Hindlimb muscle (tissue), 1 donor: Measurements from ENCODE around the gene TAPBP. TPM values are rescaled to one million over a fixed set of nuclear protein-coding genes. Genes with fewer than 3 reads are reported as not detected.
"Not testable (repeated sequence)": the region's sequence is repeated elsewhere in the genome, so short reads cannot be mapped to it uniquely, and the experiment has no call there.

Experiments
- DNase-seq: peaks from one replicate; pipeline ENCODE4 v3.0.0-alpha.2; 2013
- polyA plus RNA-seq: library from polyadenylated mRNA; unstranded; fragments of 120-200 nt; gene quantifications from one replicate; pipeline ENCODE4 v1.2.1, GENCODE V29; 2013; ENCODE audit not compliant: insufficient read length

TAPBP gene
- polyA plus RNA-seq, 1 donor = 24.6 TPM

GRCh38 chr6:33275795-33276580, 37.9 kb downstream of the TAPBP start:
- not testable (repeated sequence) for DNase-seq

GRCh38 chr6:33273924-33274902, 39.7 kb downstream of the TAPBP start:
- no peak for DNase-seq

GRCh38 chr6:33273129-33273923, 40.6 kb downstream of the TAPBP start:
- no peak for DNase-seq

GRCh38 chr6:33272275-33273128, 41.4 kb downstream of the TAPBP start:
- DNase-seq = no peak

GRCh38 chr6:33271468-33272274, 42.2 kb downstream of the TAPBP start, which contains the start of the genes RPS18 and VPS52:
RPS18 (plus strand) TSS chr6:33272075; CDS start chr6:33272120, 45 bp downstream.
VPS52 (minus strand) TSS chr6:33271876; CDS start chr6:33271675, 201 bp downstream.
- DNase-seq = peak; percentile 97

- no peak for DNase-seq
These were observed 42.8 kb downstream of the TAPBP start for GRCh38 chr6:33271117-33271467.

GRCh38 chr6:33264015-33264414, 49.9 kb downstream of the TAPBP start:
- DNase-seq = no peak

- not testable (repeated sequence) for DNase-seq
These were observed 51.4 kb downstream of the TAPBP start for GRCh38 chr6:33262490-33262889.

- DNase-seq = no peak
These were observed 54.8 kb downstream of the TAPBP start for GRCh38 chr6:33259032-33259431.

- no peak for DNase-seq
These were observed 59.3 kb downstream of the TAPBP start for GRCh38 chr6:33254591-33254990.

GRCh38 chr6:33252759-33253158, 61.1 kb downstream of the TAPBP start:
- DNase-seq = no peak

- no peak for DNase-seq
These were observed 62.4 kb downstream of the TAPBP start for GRCh38 chr6:33251395-33252012.

- DNase-seq = no peak
These were observed 63.1 kb downstream of the TAPBP start for GRCh38 chr6:33250731-33251130.

- DNase-seq = peak; percentile 13
These were observed 63.9 kb downstream of the TAPBP start for GRCh38 chr6:33249732-33250630.
